PFSK-1 (cell line): ENCODE data around the gene AMIGO2.

ENCODE experiments used
- FOXP2 ChIP-seq: optimal IDR thresholded peaks from 2 replicates; pipeline ENCODE3; 2011; ENCODE audit warnings: borderline replicate concordance, control low read depth, inconsistent platforms; ENCODE audit not compliant: insufficient read depth; ENCODE audit errors: extremely low read length, extremely low read depth
- POLR2AphosphoS5 ChIP-seq: IDR thresholded peaks from 2 replicates; pipeline ENCODE4 v1.6.1; 2012; ENCODE audit warnings: low read depth, mild to moderate bottlenecking, control low read depth, low read length, moderate library complexity
- REST ChIP-seq, 2 experiments: IDR thresholded peaks; 2 replicates each; pipeline versions ENCODE4 v1.6.1 to v1.8.0; 2011 to 2012; ENCODE audit warnings: low read depth in 2 of 2, low read length in 2 of 2, control low read depth in 1 of 2, inconsistent platforms in 1 of 2, mild to moderate bottlenecking in 1 of 2, moderate library complexity in 1 of 2; ENCODE audit not compliant: insufficient read depth in 1 of 2
- SIN3A ChIP-seq: IDR thresholded peaks from 2 replicates; pipeline ENCODE4 v1.6.1; 2012; ENCODE audit warnings: mild to moderate bottlenecking, low read length, moderate library complexity, borderline replicate concordance; ENCODE audit not compliant: insufficient read depth
- TAF1 ChIP-seq: IDR thresholded peaks from 2 replicates; pipeline ENCODE4 v1.6.1; 2012; ENCODE audit warnings: low read length, control low read depth, borderline replicate concordance; ENCODE audit not compliant: insufficient read depth

Gene AMIGO2

GRCh38 chr12:47080725-47081502, 1.2 kb upstream of the AMIGO2 start:
- no peak for TF ChIP-seq TAF1
- TF ChIP-seq SIN3A: no peak
- no peak for TF ChIP-seq REST (IDR thresholded peaks at IDR 0.05; ENCODE audit: insufficient read depth in 1 of 2, low read depth in 2 of 2, low read length in 2 of 2)
- TF ChIP-seq FOXP2: peak; percentile 28
- no peak for TF ChIP-seq POLR2AphosphoS5

- TF ChIP-seq SIN3A (peak; percentile 87; the same call in 1 of the 2 replicates), TAF1 (no peak), REST (IDR thresholded peaks at IDR 0.05; ENCODE audit: insufficient read depth in 1 of 2, low read depth in 2 of 2, low read length in 2 of 2) (no peak)
These were observed 394 bp upstream of the AMIGO2 start for GRCh38 chr12:47079981-47080724.

DNA sequence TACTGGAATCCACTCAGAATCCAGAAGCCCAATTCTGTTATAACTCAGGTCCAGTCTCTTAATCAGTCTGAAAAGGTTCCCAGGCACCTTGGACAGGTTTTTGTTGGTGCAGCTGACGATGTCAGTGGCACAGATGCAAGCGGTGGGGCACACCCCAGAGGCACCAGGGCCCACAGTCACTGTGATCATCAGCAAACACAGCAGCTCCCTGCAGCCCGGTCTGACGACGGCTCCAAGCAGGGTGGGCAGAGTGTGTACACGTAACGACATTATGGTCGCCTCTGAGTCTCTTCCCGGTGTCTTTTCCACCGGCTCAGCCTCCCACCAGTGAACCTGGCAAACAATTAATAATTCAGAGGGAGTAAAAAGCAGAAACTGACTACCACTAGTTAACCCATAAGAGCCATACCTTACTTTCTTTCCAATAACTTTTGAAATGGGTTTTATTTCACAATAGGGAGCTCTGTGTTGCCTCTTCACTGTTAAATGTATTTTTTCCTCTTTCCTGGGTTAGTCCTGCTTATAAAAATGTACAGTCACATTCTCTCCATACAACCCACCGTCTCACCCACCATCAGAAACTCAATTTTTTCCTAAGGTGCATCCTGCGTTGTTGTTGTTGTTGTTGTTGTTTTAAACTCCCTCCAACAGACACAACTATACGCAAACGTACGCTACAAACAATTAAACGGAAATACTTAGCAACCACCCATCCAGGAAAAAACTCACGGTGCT, 859 bp downstream of the AMIGO2 start:
- no peak for TF ChIP-seq REST (IDR thresholded peaks at IDR 0.05; ENCODE audit: insufficient read depth in 1 of 2, low read depth in 2 of 2, low read length in 2 of 2)
- no peak for TF ChIP-seq TAF1
- no peak for TF ChIP-seq POLR2AphosphoS5
- no peak for TF ChIP-seq SIN3A
- TF ChIP-seq FOXP2: no peak

GRCh38 chr12:47078086-47078395, 1.7 kb downstream of the AMIGO2 start:
- TF ChIP-seq FOXP2 (no peak), REST (IDR thresholded peaks at IDR 0.05; ENCODE audit: insufficient read depth in 1 of 2, low read depth in 2 of 2, low read length in 2 of 2) (no peak), POLR2AphosphoS5 (no peak), TAF1 (no peak), SIN3A (no peak)
